ENCODE measurements around the gene RNF151. TPM values are rescaled to one million over a fixed set of nuclear protein-coding genes. Genes with fewer than 3 reads are reported as not detected.
A peak's percentile ranks its signal among the peaks of the same experiment; 100 is the strongest.

RNF151 gene
- total and polyA plus RNA-seq, 2 of the 13 experiments (the other 11 are each of a cell fraction or from before 2014, with no cell fraction given) = not detected

DNA sequence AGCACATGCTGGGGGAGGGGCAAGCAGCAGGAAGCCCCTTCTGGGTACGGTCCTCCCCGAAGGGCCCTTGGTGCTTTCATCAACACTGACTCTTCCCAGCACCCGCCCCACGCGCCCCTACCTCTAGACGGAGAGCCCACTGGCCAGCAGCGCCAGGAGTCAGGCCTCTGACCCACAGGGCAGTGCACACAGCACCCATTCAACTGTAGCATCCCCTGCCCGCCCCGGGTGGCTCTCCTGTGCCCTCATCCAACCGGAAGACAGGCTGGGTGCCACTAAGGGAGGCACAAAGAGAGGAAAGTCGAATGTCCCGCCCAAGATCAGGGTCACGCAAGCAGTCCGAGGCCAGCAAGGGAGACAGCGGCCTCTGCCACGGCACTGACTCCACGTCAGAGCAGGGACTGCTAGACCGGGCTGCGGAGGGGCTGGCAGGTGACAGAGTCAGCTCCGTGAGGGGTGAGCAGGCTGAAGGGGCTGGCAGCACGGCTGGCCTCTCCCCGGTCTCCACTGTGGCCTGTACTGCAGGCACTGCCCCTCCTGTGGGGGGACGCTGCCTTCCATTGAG, 33.5 kb upstream of the RNF151 start (continued):
- TF ChIP-seq, protein P1, sequence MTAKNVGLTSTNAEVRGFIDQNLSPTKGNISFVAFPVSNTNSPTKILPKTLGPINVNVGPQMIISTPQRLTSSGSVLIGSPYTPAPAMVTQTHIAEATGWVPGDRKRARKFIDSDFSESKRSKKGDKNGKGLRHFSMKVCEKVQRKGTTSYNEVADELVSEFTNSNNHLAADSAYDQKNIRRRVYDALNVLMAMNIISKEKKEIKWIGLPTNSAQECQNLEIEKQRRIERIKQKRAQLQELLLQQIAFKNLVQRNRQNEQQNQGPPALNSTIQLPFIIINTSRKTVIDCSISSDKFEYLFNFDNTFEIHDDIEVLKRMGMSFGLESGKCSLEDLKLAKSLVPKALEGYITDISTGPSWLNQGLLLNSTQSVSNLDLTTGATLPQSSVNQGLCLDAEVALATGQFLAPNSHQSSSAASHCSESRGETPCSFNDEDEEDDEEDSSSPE (CRISPR knock-in tag; IDR thresholded peaks at IDR 0.05) = no peak
- TF ChIP-seq CAMTA2 (CRISPR knock-in tag; IDR thresholded peaks at IDR 0.05; ENCODE audit: borderline replicate concordance) (no peak), MTA1 (CRISPR knock-in tag; IDR thresholded peaks at IDR 0.05; ENCODE audit: borderline replicate concordance) (0 out of 2 replicates have a peak, but pooled peaks have one; percentile 60), ZNF850 (CRISPR knock-in tag; conservative IDR thresholded peaks at IDR 0.05) (no peak), AGO2 (optimal IDR thresholded peaks at IDR 0.05; ENCODE audit: low read depth, low read length) (peak; percentile 65), DNMT3B (CRISPR knock-in tag; conservative IDR thresholded peaks at IDR 0.05) (no peak), ZKSCAN5 (CRISPR knock-in tag; IDR thresholded peaks at IDR 0.05) (no peak), BRCA1 (CRISPR knock-in tag; IDR thresholded peaks at IDR 0.05) (no peak), EEA1 (CRISPR knock-in tag; IDR thresholded peaks at IDR 0.05; ENCODE audit: borderline replicate concordance) (no peak), MBNL3 (CRISPR knock-in tag; conservative IDR thresholded peaks at IDR 0.05) (no peak), PAX8 (CRISPR knock-in tag; IDR thresholded peaks at IDR 0.05; ENCODE audit: borderline replicate concordance) (no peak), ZNF180 (CRISPR knock-in tag; IDR thresholded peaks at IDR 0.05; ENCODE audit: borderline replicate concordance, low read depth) (no peak), ZSCAN20 (CRISPR knock-in tag; IDR thresholded peaks at IDR 0.05; ENCODE audit: borderline replicate concordance) (no peak), ZZZ3 (CRISPR knock-in tag; IDR thresholded peaks at IDR 0.05; ENCODE audit: borderline replicate concordance) (no peak), ZNF232 (CRISPR knock-in tag; IDR thresholded peaks at IDR 0.05; ENCODE audit: borderline replicate concordance) (no peak), ZNF331 (CRISPR knock-in tag; IDR thresholded peaks at IDR 0.05) (no peak), SOX5 (CRISPR knock-in tag; IDR thresholded peaks at IDR 0.05; ENCODE audit: borderline replicate concordance) (no peak)
- TF ChIP-seq, protein P2, sequence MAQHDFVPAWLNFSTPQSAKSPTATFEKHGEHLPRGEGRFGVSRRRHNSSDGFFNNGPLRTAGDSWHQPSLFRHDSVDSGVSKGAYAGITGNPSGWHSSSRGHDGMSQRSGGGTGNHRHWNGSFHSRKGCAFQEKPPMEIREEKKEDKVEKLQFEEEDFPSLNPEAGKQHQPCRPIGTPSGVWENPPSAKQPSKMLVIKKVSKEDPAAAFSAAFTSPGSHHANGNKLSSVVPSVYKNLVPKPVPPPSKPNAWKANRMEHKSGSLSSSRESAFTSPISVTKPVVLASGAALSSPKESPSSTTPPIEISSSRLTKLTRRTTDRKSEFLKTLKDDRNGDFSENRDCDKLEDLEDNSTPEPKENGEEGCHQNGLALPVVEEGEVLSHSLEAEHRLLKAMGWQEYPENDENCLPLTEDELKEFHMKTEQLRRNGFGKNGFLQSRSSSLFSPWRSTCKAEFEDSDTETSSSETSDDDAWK (CRISPR knock-in tag; IDR thresholded peaks at IDR 0.05) = no peak
- TF ChIP-seq, protein P3, sequence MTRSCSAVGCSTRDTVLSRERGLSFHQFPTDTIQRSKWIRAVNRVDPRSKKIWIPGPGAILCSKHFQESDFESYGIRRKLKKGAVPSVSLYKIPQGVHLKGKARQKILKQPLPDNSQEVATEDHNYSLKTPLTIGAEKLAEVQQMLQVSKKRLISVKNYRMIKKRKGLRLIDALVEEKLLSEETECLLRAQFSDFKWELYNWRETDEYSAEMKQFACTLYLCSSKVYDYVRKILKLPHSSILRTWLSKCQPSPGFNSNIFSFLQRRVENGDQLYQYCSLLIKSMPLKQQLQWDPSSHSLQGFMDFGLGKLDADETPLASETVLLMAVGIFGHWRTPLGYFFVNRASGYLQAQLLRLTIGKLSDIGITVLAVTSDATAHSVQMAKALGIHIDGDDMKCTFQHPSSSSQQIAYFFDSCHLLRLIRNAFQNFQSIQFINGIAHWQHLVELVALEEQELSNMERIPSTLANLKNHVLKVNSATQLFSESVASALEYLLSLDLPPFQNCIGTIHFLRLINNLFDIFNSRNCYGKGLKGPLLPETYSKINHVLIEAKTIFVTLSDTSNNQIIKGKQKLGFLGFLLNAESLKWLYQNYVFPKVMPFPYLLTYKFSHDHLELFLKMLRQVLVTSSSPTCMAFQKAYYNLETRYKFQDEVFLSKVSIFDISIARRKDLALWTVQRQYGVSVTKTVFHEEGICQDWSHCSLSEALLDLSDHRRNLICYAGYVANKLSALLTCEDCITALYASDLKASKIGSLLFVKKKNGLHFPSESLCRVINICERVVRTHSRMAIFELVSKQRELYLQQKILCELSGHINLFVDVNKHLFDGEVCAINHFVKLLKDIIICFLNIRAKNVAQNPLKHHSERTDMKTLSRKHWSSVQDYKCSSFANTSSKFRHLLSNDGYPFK (CRISPR knock-in tag; IDR thresholded peaks at IDR 0.05; ENCODE audit: borderline replicate concordance) = no peak
- TF ChIP-seq, protein P4, sequence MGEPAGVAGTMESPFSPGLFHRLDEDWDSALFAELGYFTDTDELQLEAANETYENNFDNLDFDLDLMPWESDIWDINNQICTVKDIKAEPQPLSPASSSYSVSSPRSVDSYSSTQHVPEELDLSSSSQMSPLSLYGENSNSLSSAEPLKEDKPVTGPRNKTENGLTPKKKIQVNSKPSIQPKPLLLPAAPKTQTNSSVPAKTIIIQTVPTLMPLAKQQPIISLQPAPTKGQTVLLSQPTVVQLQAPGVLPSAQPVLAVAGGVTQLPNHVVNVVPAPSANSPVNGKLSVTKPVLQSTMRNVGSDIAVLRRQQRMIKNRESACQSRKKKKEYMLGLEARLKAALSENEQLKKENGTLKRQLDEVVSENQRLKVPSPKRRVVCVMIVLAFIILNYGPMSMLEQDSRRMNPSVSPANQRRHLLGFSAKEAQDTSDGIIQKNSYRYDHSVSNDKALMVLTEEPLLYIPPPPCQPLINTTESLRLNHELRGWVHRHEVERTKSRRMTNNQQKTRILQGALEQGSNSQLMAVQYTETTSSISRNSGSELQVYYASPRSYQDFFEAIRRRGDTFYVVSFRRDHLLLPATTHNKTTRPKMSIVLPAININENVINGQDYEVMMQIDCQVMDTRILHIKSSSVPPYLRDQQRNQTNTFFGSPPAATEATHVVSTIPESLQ (CRISPR knock-in tag; conservative IDR thresholded peaks at IDR 0.05) = no peak
- TF ChIP-seq, protein P5, sequence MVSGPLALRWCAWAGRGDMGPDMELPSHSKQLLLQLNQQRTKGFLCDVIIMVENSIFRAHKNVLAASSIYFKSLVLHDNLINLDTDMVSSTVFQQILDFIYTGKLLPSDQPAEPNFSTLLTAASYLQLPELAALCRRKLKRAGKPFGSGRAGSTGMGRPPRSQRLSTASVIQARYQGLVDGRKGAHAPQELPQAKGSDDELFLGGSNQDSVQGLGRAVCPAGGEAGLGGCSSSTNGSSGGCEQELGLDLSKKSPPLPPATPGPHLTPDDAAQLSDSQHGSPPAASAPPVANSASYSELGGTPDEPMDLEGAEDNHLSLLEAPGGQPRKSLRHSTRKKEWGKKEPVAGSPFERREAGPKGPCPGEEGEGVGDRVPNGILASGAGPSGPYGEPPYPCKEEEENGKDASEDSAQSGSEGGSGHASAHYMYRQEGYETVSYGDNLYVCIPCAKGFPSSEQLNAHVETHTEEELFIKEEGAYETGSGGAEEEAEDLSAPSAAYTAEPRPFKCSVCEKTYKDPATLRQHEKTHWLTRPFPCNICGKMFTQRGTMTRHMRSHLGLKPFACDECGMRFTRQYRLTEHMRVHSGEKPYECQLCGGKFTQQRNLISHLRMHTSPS (CRISPR knock-in tag; IDR thresholded peaks at IDR 0.05; ENCODE audit: low read depth) = peak; percentile 83

Measured in HepG2 (cell line).